Kidney (tissue), 14 donors: ENCODE results near the gene CERS1. TPM values are rescaled to one million over a fixed set of nuclear protein-coding genes. Genes with fewer than 3 reads are reported as not detected.
"Not testable (repeated sequence)": the region's sequence is repeated elsewhere in the genome, so short reads cannot be mapped to it uniquely, and the experiment has no call there.

Experiments used
- DNase-seq, 5 donors: peaks; one replicate each; pipeline ENCODE4 v3.0.0-alpha.2; 2013 to 2020
- FAIRE-seq: peaks from 2 replicates; lab custom pipeline; 2012; peaks lifted over from hg19 to GRCh38; lab: Jason Lieb, UNC
- H3K27ac ChIP-seq, 2 donors: one replicate each; pipeline ENCODE4 v1.7.0; 2013; ENCODE audit warnings: low read depth in 2 of 2, low read length in 2 of 2, inconsistent platforms in 1 of 2
- H3K27me3 ChIP-seq: one replicate; pipeline ENCODE4 v1.7.1; 2013; ENCODE audit warnings: low read length, inconsistent platforms; ENCODE audit not compliant: control insufficient read depth, insufficient read depth
- H3K36me3 ChIP-seq, 3 donors: one replicate each; pipeline versions ENCODE4 v1.7.0 to v1.7.1; 2013; ENCODE audit warnings: low read length in 3 of 3, control low read depth in 1 of 3, inconsistent platforms in 1 of 3; ENCODE audit not compliant: insufficient read depth in 3 of 3, control insufficient read depth in 2 of 3
- H3K4me1 ChIP-seq, 3 donors: one replicate each; pipeline versions ENCODE4 v1.7.0 to v1.7.1; 2013; ENCODE audit warnings: low read length in 3 of 3, inconsistent platforms in 1 of 3, low read depth in 1 of 3; ENCODE audit not compliant: control insufficient read depth in 2 of 3, insufficient read depth in 2 of 3
- H3K4me3 ChIP-seq, 3 donors: one replicate each; pipeline versions ENCODE4 v1.7.0 to v1.8.1; 2013; ENCODE audit warnings: low read length in 3 of 3, control low read depth in 1 of 3, inconsistent platforms in 1 of 3
- H3K9ac ChIP-seq, 3 donors: one replicate each; pipeline versions ENCODE4 v1.7.0 to v1.7.1; 2013; ENCODE audit warnings: low read length in 3 of 3, control low read depth in 1 of 3, inconsistent platforms in 1 of 3
- H3K9me3 ChIP-seq, 3 donors: one replicate each; pipeline versions ENCODE4 v1.7.0 to v1.7.1; 2013; ENCODE audit warnings: low read length in 3 of 3, control low read depth in 1 of 3, inconsistent platforms in 1 of 3; ENCODE audit not compliant: control insufficient read depth in 2 of 3, insufficient read depth in 1 of 3
- CTCF ChIP-seq: IDR thresholded peaks from 3 replicates; pipeline ENCODE4 v1.5.1; 2012; ENCODE audit warnings: mild to moderate bottlenecking, moderate library complexity, borderline replicate concordance; ENCODE audit not compliant: insufficient read depth; ENCODE audit errors: extremely low read depth
- intact Hi-C: fragments of 100-400 bp; cut with DNase I; formaldehyde crosslinking; loops from one replicate; pipeline ENCODE4 v1.11.1; 2022
- polyA plus RNA-seq: library from polyadenylated mRNA; stranded (reverse); fragments of 350-450 nt; fragmentation: Illumina TruSeq; extraction: RNeasy Lipid Tissue Mini Kit (QIAGEN cat#74804); gene quantifications from one replicate; pipeline ENCODE4 v1.2.3, GENCODE V29; 2014; ENCODE audit warnings: low read depth, low replicate concordance; ENCODE audit not compliant: insufficient read depth
- total RNA-seq: library from RNA; stranded (reverse); fragmentation: NEBNext Ultra II Directional; extraction: Animal tissue kit (Norgen Biotek cat#: 25700); gene quantifications from one replicate; pipeline ENCODE4 v1.2.1, GENCODE V29; 2021
- donor health status: control.
- donor health status: control.
- donor health status: control.
- donor health status: control.
- donor health status: control.
- donor health status: DM: yes; HTN: yes; CAD: no.
- donor health status: Normal renal cell carcinoma (clear cell type).

Gene CERS1
- total and polyA plus RNA-seq, 2 donors from 2014 or later: 0.50 TPM; not detected in 1

- H3K27me3 ChIP-seq: no peaks in the 10 kb centered on the region
- H3K4me1 ChIP-seq: peaks cover 3 to 16% (median 7%) of the 10 kb centered on the region in 3 donors
- peaks cover 0 to 14% (median 13%) of the 10 kb centered on the region in 3 donors for H3K36me3 ChIP-seq
- intact Hi-C loops: no loop called here
- H3K27ac ChIP-seq: peak within 1 kb of the TSS; percentile 84 to 89
- FAIRE-seq (peak; percentile 99), DNase-seq (peak; percentile 99 to 100 (median 99))
- no peaks in the 10 kb centered on the region for H3K9me3 ChIP-seq
- no peak for TF ChIP-seq CTCF
- peak within 1 kb of the TSS; percentile 97 to 99 (median 98) for H3K4me3 ChIP-seq
- H3K9ac ChIP-seq: peak within 1 kb of the TSS; percentile 89 to 95 (median 91)
Observed at GRCh38 chr19:18919086-18919899, 23.3 kb upstream of the CERS1 start, which contains the start of the genes COPE and DDX49. Gene COPE, minus strand, starts transcription at chr19:18919387. Its CDS starts 39 bp downstream, at chr19:18919348. Gene DDX49, plus strand, starts transcription at chr19:18919715. Its CDS starts 27 bp downstream, at chr19:18919742.

GRCh38 chr19:18917593-18917992, 21.6 kb upstream of the CERS1 start:
- H3K36me3 ChIP-seq, H3K9ac ChIP-seq, FAIRE-seq, intact Hi-C loops, H3K4me3 ChIP-seq, H3K9me3 ChIP-seq, H3K27me3 ChIP-seq, H3K27ac ChIP-seq, DNase-seq: not testable (repeated sequence)
- peaks cover 3 to 16% (median 7%) of the 10 kb centered on the region in 3 donors for H3K4me1 ChIP-seq

GRCh38 chr19:18915639-18916038, 19.7 kb upstream of the CERS1 start:
- DNase-seq: peak in 4 of 5 donors; percentile 56 to 70 (median 62)
- no peaks in the 10 kb centered on the region for H3K9me3 ChIP-seq
- no peak overlapping the region for H3K4me3 ChIP-seq
- no peak overlapping the region for H3K27ac ChIP-seq
- no peaks in the 10 kb centered on the region for H3K27me3 ChIP-seq
- no peak overlapping the region for H3K9ac ChIP-seq
- intact Hi-C loops: no loop called here
- TF ChIP-seq CTCF: peak; percentile 30
- peaks cover 0 to 4% (median 0%) of the 10 kb centered on the region in 3 donors for H3K36me3 ChIP-seq
- FAIRE-seq: no peak
- H3K4me1 ChIP-seq: peaks cover 3 to 12% (median 6%) of the 10 kb centered on the region in 3 donors

- Histone ChIP-seq H3K9ac (no peak overlapping the region), H3K27me3 (no peaks in the 10 kb centered on the region), H3K27ac (no peak overlapping the region), H3K9me3 (no peaks in the 10 kb centered on the region), H3K36me3 (peaks cover 0 to 4% (median 0%) of the 10 kb centered on the region in 3 donors), H3K4me3 (no peak overlapping the region), H3K4me1 (peaks cover 0 to 2% (median 0%) of the 10 kb centered on the region in 3 donors)
- intact Hi-C loops: no loop called here
- TF ChIP-seq CTCF: no peak
- FAIRE-seq (no peak), DNase-seq (no peak)
Observed at GRCh38 chr19:18913466-18913865, 17.5 kb upstream of the CERS1 start.
